Stimulated activated naive CD4-positive, alpha-beta T cell (primary cell): ENCODE results near the gene NKAIN2.
"Not testable (repeated sequence)": the region's sequence is repeated elsewhere in the genome, so short reads cannot be mapped to it uniquely, and the experiment has no call there.

Experiments
- DNase-seq, 6 experiments: peaks; one replicate each; lab custom pipeline; 2025; lab: John Stamatoyannopoulos, UW

The NKAIN2 gene

DNA sequence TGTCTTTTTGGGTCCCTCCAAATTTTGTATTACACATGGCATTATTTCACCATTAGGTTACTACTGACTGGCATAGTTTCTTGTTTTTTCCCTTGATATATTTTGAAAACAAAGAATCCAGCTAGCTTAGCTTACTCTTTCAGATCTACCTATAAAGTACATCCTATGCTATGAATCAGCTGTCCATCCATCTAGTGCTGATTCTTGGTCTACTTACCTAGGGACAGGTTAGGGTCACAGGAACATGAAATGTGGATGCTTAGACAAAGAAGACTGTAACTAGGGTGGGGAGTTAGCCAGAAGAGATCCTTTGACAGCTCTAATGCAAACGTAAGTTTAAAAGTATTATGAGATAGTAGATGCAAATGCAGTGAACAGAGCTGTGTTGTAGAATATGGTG lies 91.7 kb downstream of the NKAIN2 start:
- DNase-seq: no peak

DNA sequence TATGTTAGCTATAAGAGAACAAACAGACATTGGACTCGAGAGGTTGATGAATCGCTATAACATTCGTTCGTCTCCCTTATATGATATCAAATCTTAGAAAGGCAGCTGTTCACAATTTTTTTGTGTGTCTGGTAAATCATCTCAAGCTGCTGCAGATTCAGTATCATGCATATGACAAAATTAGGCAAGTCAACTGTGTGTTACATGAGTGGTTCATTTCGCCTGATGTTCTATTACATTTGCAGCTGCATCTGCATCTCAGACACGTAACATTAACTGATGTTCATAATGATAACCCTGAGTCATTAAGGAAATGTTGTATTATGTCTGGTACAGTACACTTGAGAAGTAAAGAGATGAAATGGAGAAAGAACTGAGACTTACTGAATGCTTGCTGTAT lies 92.1 kb downstream of the NKAIN2 start:
- no peak for DNase-seq

DNA sequence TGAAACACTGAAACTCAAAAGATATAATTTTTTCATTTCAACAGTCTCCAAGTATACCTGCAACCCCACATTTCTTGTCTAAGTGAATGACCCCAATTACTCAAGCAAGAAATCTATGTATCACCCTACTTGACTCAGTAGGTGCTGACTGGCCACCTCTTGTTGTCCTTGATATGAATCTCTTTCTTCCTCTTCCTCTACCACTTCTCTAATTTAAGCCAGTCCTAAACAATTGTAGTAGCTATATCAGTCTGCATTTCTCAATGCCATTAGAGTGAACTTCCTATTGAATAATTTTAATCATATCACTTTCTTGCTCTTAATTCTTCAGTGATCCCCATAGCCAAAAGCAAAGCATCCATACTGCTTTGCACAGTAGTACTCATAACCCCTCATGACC lies 93.2 kb downstream of the NKAIN2 start:
- DNase-seq: no peak

DNA sequence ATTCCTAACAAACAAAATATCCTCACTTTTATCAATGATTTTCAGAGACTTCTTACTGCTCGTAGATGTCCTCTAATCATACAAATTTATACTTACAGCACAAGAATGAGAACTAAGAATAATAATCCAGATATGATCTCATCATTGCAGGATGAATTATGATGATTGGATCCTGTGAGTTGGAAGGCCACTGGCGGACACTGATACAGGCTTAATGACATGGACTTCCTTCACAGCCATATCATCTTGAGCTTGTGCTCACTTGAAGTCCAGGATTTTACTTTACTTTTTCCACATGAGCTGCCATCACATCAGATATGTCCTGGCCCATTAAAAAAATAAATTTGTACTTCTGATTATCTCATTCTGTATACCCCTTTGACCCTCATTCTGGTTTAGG lies 94.3 kb downstream of the NKAIN2 start:
- DNase-seq: no peak

DNA sequence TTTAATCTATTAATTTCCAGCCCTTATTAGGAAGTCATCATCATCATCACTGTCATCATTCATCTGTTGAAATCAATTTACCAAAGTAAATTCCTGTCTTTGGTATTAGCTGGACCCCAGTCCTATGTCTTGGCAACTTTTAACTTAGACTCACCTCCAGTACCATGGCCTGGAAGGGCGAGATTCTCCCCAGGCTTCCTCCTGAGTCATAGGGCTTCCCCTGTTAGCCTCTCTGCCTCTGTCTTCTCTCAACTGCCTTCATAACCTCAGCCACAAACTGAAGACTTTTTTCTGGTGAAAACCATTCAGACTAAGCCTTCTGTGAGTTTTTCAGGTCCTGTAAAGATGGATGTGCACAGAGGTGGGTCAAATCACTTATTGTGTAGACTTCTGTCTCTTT lies 95.0 kb downstream of the NKAIN2 start:
- DNase-seq: no peak

DNA sequence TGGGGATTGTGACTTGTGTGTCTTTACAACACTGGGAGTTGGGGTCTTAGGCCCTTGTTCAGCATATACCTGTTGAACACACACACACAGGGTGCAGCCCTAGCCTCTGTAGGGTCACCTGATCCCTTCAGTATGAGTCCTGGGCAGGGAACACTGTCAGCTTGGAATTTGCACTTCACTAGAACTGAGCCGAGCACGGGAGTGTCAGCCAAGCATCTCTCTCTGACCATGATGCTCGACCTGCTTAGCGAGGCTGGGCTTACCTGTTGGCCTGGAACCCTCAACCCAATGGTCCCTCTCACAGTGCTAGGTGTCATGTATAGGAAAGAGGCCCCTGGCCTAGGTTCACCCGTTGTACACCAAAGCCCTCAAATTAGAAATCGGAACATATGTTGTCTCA lies 96.1 kb downstream of the NKAIN2 start:
- DNase-seq: no peak

DNA sequence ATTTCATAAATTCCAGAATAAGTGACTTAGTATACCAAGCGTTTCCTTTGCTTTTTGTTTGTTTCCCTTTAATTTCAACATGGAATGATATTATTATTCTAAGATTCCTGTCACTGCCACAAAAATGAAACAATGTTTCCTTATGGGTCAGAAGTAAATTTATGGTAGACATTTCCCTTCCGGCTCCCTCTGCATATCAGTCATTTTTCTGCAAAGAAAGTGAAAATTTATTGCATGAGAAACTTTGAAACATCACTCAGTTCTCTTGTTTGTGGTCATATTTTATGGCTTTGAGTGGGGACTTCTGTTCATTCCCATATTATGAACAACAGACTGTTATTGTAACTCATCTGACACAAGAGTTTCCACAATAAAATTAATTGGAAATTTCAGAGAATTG lies 97.8 kb downstream of the NKAIN2 start:
- no peak for DNase-seq

DNA sequence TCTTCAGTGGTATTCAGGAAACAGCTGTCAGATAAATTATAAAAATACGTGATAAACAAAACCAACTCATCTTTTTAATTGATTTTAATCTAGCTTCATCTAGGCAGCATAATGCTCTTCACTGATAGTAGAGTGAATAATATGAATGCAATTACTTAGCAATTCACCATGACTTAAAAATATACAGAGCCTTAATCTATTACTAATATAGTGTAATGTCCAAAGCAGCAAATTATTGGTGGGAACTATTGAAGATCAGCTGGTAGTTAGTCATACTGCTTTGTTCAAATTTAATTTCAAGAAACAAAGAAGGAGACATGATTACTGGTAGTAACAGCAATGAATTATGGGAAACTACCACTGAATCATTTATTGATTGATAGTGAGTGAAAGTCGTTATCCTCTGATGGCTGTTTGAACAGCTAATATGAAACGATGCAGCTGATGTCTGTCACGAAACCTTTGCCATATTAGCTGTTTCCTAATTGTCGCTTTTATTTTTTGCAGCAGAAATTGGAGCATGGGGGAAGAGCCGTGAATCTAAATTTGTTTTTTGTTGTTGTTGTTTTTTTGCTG lies 99.2 kb downstream of the NKAIN2 start:
- no peak for DNase-seq

DNA sequence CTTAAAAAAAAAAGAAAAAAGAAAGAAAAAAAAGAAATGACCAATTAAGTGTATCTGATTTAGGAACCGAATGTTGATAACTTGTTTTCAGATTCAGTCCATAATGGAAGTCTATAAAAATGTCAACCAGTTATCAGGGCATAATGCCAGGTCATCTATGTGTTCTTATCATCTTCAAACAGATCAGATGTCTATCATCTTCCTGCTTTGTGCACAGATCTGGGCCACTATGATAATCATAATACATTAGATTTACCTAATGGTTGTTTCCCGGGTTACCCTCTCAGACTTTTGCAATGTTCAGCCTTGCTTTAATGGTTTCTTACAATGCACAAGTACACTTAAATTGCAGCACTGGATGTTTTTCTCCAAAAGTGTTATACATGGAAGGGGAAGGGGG lies 100.6 kb downstream of the NKAIN2 start:
- DNase-seq: no peak

DNA sequence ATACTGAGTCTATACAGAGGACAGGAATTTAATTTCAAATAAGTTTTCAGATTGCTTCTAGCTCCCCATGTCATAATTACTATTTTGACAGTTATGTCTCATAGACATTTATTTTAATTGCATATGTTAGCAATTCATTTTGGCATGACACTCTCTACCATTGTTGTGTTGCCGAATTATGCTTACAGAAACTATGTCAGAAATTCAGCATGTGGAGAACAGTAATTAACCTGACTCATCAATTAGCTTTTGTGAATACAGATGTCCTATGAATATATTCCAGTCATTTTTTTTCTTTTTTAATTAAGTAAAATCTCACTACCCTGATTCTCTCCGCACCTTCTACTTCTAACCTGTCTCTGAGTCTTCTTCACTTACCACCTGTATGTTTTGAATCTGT lies 105.1 kb downstream of the NKAIN2 start:
- no peak for DNase-seq

DNA sequence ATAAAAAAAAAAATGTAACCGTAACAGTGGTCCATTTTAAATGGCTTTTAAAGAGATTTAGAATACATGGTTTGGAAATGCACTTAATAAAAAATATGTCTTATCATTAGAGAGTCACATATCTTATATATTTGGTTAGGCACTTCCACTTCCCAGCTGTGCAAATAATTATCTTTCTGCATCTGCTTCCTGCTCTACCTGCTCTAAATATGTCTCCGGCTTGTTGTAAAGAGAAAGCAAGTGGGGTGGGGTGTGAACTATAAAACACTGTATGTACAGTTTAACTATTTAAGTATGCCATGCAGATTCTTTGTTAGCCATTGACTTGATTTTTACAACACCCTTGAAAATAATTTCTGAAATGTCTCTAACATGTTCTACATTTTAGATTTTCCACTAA lies 106.3 kb downstream of the NKAIN2 start:
- DNase-seq: no peak

DNA sequence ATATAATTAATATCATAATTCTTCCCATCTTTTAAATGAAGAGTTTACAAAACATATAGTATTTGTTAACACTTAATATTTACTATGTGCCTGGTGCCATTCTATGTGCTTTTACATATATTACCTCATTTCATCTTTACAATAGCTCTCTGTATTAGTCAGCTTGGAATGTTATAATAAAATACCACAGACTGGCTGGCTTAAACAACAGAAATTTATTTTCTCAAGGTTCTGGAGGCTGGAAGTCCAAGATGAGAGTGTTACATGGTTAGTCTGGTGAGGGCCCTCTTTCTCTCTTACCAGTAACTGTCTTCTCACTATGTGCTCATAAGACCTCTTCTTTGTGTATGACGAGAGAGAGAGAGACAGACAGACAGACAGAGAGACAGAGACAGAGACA lies 110.2 kb downstream of the NKAIN2 start:
- no peak for DNase-seq

DNA sequence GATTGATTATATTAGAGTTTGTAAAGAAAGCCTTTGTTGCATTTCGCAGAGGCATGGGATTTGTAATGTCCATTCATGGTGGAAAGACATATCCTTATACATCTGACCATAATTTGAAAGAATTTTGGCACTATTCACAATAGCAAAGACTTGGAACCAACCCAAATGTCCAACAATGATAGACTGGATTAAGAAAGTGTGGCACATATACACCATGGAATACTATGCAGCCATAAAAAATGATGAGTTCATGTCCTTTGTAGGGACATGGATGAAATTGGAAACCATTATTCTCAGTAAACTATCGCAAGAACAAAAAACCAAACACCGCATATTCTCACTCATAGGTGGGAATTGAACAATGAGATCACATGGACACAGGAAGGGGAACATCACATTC lies 119.7 kb downstream of the NKAIN2 start:
- not testable (repeated sequence) for DNase-seq

DNA sequence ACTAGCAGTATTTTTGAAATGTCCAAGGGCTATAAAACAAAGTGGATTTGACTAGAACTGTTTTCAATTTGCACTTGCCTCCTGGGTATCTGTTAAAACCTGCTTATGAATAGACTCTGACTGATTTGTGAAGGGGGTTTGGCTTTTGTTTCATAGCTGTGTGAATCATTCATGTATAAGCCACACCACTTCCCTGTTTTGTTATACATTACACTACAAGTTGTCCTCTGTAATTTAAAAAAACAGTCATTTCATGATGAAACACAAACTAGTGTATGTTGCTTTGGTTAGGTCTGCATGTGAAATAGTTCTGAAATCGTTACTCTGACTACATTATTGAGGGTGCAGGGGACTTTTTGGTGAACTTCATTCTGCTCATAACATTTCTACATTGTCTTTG lies 121.7 kb downstream of the NKAIN2 start:
- DNase-seq: no peak

DNA sequence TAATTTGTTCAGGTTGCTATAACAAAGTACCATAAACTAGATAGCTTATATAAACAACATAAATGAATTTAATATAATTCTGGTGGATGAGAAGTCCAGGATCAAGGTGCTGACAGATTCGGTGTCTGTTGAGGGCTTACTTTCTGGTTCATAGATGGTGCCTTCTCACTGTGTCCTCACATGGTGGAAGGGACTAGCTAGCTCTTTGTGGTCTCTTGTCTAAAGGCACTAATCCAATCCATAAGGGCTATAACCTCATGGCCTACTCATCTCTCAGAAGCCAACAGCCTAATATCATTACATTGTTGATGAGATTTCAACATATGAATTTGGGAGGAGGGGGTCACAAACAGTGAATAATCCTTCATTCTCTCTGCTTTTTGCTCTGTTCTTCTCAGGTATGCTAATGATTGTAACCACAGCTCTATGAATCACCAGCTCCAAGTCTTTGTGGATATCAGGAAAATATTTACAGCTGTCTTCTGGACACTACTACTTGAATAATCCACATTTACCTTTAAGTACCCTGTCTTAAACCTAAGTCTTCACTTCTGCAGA lies 122.3 kb downstream of the NKAIN2 start:
- DNase-seq: no peak

DNA sequence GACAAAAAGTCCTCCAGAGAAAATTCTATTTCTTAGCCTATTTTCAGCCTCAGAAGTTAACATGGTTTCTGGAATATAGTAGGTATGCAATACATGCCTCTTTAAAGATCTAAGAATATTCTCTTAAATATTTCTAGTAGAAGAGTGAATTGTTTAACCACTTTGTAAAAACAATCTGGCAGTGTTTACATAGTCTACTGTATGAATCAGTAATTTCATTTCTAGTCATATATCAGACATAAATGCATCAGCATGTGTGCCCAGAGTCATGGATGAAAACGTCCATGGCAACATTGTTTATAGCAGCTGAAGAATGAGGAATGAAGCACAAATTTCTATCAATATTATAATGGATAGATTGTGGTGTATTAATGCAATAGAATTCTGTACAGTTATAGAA lies 124.9 kb downstream of the NKAIN2 start:
- DNase-seq: no peak

DNA sequence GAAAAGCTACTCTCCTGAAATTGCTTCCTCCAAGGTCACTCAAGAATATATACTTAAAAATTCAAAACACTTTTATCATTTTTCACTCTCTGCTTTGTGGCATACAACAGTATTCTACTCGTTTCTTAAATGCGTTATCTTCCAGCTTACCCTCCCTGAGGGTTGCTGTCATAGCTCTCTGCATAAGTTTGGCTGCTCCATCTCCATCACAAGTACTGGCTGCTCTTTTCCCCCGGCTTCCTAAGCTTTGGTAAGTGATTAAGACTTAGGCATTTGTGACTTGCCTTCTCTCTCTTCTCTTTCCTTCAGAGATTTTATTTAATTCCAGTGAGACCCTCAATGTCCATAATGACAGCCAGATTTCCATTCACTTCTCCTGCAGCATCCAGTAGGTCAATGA lies 128.3 kb downstream of the NKAIN2 start:
- no peak for DNase-seq

DNA sequence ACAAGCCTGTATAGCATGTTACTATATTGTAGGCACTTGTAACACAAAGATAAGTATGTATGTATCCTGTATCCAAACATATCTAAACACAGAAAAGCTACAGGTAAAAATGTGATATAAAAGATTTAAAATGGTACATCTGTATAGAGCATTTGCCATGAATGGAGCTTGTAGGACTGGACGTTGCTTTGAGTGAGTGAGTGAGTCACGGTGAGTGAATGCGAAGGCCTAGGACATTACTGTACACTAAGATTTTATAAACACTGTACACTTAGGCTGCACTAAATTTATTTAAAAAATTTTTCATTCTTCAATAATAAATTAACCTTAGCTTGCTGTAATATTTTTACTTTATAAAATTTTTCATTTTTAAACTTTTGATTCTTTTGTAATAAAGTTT lies 136.9 kb downstream of the NKAIN2 start:
- no peak for DNase-seq

DNA sequence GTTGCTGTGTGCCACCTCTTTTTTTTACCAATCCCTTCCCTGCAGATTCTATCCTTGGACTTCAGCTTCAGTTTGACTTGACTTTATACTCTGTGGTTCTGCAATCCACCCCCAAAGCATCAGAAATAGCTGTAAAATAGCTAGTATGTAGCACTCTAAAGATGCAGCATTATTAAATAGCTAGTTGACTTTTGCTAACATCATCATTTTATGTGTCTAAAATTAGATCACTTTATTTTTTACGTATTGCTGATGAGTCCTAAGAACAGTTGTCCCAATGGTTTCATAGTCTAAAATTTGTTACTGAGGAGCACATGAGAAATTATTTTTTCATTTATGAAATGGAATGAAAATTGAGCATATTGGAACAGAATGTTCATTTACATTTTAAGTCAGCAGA lies 138.2 kb downstream of the NKAIN2 start:
- no peak for DNase-seq

DNA sequence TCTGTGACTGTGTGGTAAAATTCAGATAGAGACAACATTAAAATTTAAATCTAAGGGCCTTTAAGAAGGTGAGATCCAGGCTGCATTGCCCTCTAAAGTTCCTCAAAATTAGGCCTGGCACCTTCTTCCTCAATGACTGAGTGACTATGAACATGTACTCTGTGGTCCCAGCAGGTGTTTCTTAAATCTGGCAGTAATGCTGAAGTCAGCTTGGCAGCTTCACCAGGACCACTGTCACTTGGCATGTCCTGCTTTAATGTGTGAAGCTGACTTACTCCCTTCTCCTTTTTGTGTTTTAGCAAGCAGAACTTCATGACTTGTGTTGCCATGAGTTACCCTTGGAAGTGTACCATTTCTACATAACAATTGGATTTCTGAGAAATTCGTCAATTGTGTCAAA lies 141.7 kb downstream of the NKAIN2 start:
- no peak for DNase-seq

DNA sequence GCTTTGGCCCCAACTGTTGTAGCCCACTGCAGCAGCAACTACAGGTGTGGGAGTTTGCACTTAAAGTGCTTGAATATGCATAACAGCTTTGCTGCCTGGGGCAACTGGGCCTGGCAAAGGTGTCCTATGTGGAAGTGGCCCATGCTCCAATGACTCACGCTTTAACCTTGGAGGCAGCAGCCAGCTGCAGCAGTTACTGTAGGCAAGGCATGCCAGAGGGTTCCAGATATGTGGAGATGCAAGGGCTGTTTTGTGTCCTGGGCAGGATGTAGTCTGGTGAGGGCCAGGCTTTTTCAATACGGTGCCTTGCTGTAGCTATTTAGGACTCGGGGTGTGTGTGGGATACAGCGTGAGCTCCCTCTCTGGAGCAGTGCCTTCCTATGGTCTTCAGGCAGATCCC lies 150.3 kb downstream of the NKAIN2 start:
- no peak for DNase-seq

DNA sequence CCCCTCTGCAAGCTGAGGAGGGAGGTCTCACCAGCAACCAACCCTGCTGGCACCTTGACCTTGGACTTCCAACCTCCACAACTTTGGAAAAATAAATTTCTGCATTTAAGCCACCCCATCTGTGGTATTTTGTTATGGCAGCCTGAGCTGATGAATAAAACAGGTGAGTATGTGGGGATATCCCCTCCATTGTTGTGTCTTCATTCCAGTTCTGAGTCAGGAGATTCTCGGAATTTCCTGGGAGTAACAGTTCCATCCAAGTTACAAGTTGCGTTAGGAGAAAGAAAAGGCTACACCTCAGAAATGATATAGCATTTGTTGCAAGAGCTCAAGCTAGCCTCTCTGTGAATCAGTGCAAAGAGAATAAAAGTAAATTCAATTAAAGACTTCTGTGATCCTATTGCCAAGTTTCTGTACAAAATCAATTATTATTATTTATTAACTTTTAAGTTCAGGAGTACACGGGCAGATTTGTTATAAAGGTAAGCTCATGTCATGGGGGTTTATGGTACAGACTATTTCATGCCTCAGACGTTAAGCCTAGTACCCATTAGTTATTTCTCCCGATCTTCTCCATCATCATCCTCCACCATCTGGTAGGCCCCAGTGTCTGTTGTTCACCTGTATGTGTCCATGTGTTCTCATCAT lies 153.0 kb downstream of the NKAIN2 start:
- no peak for DNase-seq

DNA sequence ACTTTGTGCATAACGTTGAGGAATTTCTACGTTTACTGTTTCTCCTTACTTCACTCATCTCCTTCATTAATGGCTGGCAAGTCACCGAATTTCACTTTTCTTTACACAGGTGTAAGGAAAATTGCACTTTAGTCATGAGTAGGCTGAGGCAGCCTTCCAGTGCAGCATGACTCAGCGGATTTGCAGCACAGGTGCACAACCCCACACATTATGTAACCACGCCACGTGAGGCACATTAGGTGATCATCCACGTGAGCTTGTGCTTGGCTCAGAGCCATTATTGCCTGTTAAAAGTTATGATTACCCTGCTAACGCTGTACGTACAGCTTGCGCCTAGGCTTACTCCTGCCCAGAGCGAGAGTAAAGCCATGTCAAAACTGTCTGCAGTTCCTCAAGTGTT lies 158.8 kb downstream of the NKAIN2 start:
- no peak for DNase-seq

DNA sequence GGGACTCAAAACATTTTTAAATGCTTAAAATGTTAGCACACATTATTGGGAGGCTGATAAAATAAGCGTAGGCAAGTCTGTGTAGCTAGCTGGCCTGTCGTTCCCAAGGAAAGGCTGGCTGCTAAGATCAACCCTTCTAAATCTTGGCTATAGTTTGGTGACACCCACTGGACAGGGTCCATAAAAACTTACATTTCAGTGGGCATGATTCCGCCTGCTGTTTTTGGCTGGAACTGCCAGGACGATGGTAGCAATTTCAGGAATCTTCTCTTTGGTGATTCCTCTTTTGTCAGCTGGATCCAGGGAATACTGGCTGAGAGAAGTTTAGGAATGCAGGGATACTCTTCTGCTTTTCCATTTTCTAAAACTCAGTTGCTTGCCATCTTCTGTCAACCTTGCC lies 162.2 kb downstream of the NKAIN2 start:
- no peak for DNase-seq
